BE2C (cell line): ENCODE results near the gene FAM43A.

ENCODE experiments used
- DNase-seq: peaks from one replicate; pipeline ENCODE4 v3.0.0-alpha.2; 2020
- H3K27me3 ChIP-seq: fragments of 250-450 bp; sonication (Bioruptor Pico); 2 replicates; pipeline ENCODE4 v1.5.1; 2020; ENCODE audit warnings: mild to moderate bottlenecking
- H3K36me3 ChIP-seq: fragments of 250-450 bp; sonication (Bioruptor Pico); 2 replicates; pipeline ENCODE4 v1.5.1; 2020; ENCODE audit warnings: mild to moderate bottlenecking
- H3K4me1 ChIP-seq: fragments of 250-450 bp; sonication (Bioruptor Pico); 2 replicates; pipeline ENCODE4 v1.5.1; 2020
- H3K4me3 ChIP-seq: 2 replicates; pipeline ENCODE4 v1.5.1; 2011; ENCODE audit warnings: low read depth, low read length
- H3K9me3 ChIP-seq: fragments of 250-450 bp; sonication (Bioruptor Pico); 2 replicates; pipeline ENCODE4 v1.5.1; 2020
- TF ChIP-seq, protein P1 (sequence below): IDR thresholded peaks from 2 replicates; pipeline ENCODE4 v1.5.1; 2012; ENCODE audit warnings: mild to moderate bottlenecking, low read depth, low read length

The FAM43A gene

DNA sequence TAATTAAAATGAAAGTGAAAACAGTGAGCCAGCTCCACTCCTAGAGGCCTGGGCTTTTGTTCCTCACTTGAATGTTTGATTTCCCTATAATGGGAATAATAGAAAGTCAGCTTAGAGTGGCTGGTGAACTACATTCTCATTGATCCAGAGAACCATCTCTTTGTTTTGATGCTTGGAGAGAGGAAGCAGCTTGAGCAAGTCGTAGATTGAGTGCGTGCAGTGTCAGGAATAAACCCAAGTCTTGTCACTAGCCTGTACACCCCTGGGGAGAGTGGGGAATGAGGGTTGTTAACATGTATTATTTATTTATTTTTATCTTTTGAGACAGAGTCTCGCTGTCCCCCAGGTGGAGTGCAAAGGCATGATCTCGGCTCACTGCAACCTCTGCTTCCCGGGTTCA is 12.8 kb upstream of the FAM43A start:
- Histone ChIP-seq H3K4me1 (0 out of 2 replicates have a peak, but pooled peaks cover 4% of the 10 kb centered on the region), H3K9me3 (no peaks in the 10 kb centered on the region), H3K4me3 (peak overlapping the region; percentile 93), H3K36me3 (peaks cover 21% of the 10 kb centered on the region), H3K27me3 (no peaks in the 10 kb centered on the region)
- DNase-seq: no peak
- TF ChIP-seq, protein P1, sequence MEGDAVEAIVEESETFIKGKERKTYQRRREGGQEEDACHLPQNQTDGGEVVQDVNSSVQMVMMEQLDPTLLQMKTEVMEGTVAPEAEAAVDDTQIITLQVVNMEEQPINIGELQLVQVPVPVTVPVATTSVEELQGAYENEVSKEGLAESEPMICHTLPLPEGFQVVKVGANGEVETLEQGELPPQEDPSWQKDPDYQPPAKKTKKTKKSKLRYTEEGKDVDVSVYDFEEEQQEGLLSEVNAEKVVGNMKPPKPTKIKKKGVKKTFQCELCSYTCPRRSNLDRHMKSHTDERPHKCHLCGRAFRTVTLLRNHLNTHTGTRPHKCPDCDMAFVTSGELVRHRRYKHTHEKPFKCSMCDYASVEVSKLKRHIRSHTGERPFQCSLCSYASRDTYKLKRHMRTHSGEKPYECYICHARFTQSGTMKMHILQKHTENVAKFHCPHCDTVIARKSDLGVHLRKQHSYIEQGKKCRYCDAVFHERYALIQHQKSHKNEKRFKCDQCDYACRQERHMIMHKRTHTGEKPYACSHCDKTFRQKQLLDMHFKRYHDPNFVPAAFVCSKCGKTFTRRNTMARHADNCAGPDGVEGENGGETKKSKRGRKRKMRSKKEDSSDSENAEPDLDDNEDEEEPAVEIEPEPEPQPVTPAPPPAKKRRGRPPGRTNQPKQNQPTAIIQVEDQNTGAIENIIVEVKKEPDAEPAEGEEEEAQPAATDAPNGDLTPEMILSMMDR: no peak

DNA sequence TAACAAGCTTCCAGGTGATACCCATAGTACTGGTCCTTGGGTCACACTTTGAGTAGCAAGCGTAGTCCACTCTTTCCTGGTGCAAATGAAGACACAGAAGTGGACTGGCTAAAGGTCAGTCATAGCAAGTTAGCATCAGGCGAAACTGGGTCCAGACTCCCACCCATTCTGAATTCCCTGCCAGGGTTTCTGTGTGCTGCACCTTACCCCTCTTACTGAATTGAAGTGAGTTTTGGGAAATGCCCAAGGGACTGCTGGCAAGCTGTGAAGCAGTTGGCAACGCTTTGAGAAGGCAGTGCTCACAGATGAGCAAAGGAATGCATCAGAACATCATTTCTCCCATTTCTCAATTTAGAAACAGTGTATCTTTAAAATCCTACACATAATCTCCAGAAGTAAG is 11.9 kb upstream of the FAM43A start:
- Histone ChIP-seq H3K4me1 (0 out of 2 replicates have a peak, but pooled peaks cover 4% of the 10 kb centered on the region), H3K27me3 (no peaks in the 10 kb centered on the region)
- TF ChIP-seq, protein P1: no peak

DNA sequence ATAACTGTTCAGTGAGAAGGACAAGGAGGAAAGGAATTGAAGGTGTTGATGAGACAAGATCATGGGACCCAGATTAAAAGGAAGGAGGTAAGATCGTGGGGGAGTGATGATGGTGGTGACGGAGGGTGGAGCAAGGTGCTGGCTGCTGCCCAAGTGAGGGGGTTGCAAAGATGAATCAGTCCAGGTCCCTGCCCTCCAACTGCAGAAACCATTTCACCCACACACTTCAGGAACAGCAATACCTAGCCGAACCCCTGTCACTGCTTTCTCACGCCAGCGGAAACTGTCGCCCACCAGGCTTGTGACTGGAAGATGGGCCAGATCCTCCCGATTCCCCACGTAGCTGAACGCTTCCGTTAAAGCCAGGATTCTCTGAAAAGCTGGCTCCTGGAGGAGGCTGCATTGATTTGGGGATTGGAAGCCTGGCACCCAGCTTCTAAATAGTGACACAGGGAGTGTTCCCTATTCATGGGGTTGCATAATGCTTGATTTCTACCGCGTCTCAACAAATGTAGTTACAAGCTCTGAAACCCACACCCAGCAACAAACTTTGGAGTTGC is 10.5 kb upstream of the FAM43A start:
- Histone ChIP-seq H3K27me3 (no peaks in the 10 kb centered on the region), H3K9me3 (no peaks in the 10 kb centered on the region), H3K36me3 (no peaks in the 10 kb centered on the region), H3K4me3 (peak overlapping the region; percentile 2; the same call in 1 of the 2 replicates), H3K4me1 (0 out of 2 replicates have a peak, but pooled peaks cover 4% of the 10 kb centered on the region)
- no peak for DNase-seq
- TF ChIP-seq, protein P1: no peak

More for the DNA sequence above, 11.9 kb upstream of the FAM43A start:
- Histone ChIP-seq H3K36me3 (peaks cover 13% of the 10 kb centered on the region), H3K9me3 (no peaks in the 10 kb centered on the region), H3K4me3 (no peak overlapping the region)
- DNase-seq: no peak

DNA sequence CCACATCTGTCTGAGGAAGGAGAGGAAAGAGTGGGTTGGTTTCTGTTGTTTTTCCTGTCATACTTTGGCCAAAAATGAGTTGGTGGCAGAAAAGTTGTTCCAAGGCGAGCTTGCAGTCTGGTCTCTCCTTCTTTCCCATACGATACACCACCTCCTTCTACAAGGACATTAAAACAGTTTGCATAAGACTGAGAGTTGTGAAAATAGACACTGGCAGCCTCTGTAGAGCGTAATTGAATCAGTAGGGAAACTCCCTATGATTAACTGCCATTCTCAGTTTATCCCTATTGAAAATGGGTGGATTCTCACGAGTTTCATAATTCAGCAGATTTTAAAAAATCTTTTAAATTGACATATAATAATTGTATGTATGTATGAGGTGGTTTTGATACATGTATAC is 10.0 kb upstream of the FAM43A start:
- H3K4me1 ChIP-seq: 0 out of 2 replicates have a peak, but pooled peaks cover 4% of the 10 kb centered on the region
- H3K9me3 ChIP-seq: no peaks in the 10 kb centered on the region
- H3K4me3 ChIP-seq: no peak overlapping the region; the same call in 1 of the 2 replicates
- TF ChIP-seq, protein P1: no peak
- no peak for DNase-seq
- no peaks in the 10 kb centered on the region for H3K36me3 ChIP-seq
- H3K27me3 ChIP-seq: no peaks in the 10 kb centered on the region

DNA sequence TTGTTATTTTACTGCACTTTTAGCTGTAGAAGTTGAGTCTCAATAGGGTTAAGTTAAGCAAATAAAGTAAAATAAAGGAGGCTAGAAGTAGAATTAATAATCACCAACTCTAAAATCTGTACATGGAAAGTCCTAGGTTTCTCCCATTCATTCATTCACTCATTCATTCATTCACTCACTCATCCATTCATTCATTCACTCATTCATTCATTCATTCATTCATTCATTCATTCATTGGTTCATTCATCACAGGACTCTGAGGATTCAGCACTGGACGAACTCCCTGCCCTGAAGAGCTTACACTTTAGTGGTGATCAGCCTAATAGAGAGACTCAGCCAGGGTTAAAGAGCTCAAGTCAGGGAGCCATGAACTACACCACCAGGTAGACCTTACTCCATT is 9.2 kb upstream of the FAM43A start:
- TF ChIP-seq, protein P1: no peak
- Histone ChIP-seq H3K27me3 (no peaks in the 10 kb centered on the region), H3K4me3 (no peak overlapping the region), H3K4me1 (no peaks in the 10 kb centered on the region), H3K9me3 (no peaks in the 10 kb centered on the region), H3K36me3 (no peaks in the 10 kb centered on the region)
- no peak for DNase-seq

DNA sequence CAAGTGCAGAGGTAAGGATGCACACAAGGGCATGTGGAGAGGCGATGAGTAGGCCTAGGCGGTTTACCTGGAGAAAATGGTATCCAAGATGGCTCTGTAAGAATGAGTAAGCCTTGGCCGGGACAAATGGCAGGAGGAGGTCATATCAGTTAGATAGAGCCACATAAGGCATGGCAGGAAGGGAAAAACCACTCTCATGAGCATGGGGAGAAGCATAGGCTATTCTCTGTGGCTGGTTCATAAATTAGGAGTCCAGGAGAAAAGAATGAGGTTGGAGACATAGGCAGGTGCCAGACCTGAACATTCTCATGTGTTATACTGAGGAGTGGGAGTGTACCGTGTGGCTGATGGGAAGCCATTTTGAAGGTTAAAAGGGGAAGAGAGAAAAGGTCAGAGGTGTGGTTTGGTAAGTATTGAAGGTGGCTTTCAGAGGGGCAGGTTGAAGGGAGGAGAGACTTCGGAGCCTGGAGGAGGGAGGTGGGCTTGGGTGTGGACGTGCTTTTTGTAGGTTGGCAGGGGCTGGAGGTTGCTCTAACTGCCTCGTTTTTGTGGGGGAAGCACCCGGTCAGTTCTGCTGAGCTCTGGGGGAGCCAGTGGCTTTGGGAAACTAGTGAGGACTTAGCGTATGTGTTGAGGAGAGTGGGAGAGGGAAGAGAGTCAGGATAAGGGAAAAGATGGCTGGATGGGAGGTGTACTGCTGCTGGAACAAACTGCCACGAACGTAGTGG is 4.6 kb upstream of the FAM43A start:
- H3K4me1 ChIP-seq: 0 out of 2 replicates have a peak, but pooled peaks cover 7% of the 10 kb centered on the region
- TF ChIP-seq, protein P1: no peak
- no peak overlapping the region for H3K4me3 ChIP-seq
- H3K9me3 ChIP-seq: no peaks in the 10 kb centered on the region
- no peaks in the 10 kb centered on the region for H3K36me3 ChIP-seq
- DNase-seq: no peak
- no peaks in the 10 kb centered on the region for H3K27me3 ChIP-seq
